H9 (cell line): ENCODE data around the gene TSPOAP1. TPM values are rescaled to one million over a fixed set of nuclear protein-coding genes. Genes with fewer than 3 reads are reported as not detected.

Source experiments
- DNase-seq: peaks from one replicate; pipeline ENCODE4 v3.0.0-alpha.2; 2017
- H2AFZ ChIP-seq: one replicate; pipeline ENCODE4 v1.6.1; 2013; ENCODE audit warnings: mild to moderate bottlenecking, low read length, control low read depth, moderate library complexity
- H2AK5ac ChIP-seq: 2 replicates; pipeline ENCODE4 v1.6.1; 2013; ENCODE audit warnings: low read length, control low read depth, mixed read lengths; ENCODE audit not compliant: insufficient read length
- H2BK120ac ChIP-seq: one replicate; pipeline ENCODE4 v1.6.1; 2013; ENCODE audit warnings: low read depth, mild to moderate bottlenecking, low read length, control low read depth, inconsistent platforms; ENCODE audit not compliant: poor library complexity, severe bottlenecking
- H2BK12ac ChIP-seq: 2 replicates; pipeline ENCODE4 v1.6.1; 2013; ENCODE audit warnings: low read length, control low read depth, mixed read lengths, low read depth; ENCODE audit not compliant: insufficient read length
- H2BK15ac ChIP-seq: 2 replicates; pipeline ENCODE4 v1.6.1; 2013; ENCODE audit warnings: low read depth, low read length, control low read depth
- H2BK20ac ChIP-seq: one replicate; pipeline ENCODE4 v1.6.1; 2013; ENCODE audit warnings: low read depth, mild to moderate bottlenecking, low read length, control low read depth, inconsistent platforms; ENCODE audit not compliant: poor library complexity, severe bottlenecking
- H2BK5ac ChIP-seq: 2 replicates; pipeline ENCODE4 v1.6.1; 2013; ENCODE audit warnings: low read length, control low read depth, mixed read lengths; ENCODE audit not compliant: insufficient read length
- H3K14ac ChIP-seq: 2 replicates; pipeline ENCODE4 v1.6.1; 2013; ENCODE audit warnings: low read length, control low read depth; ENCODE audit not compliant: insufficient read depth
- H3K18ac ChIP-seq: 2 replicates; pipeline ENCODE4 v1.6.1; 2013; ENCODE audit warnings: low read depth, mild to moderate bottlenecking, mixed read lengths, low read length, control low read depth; ENCODE audit not compliant: insufficient read length
- H3K23ac ChIP-seq: 2 replicates; pipeline ENCODE4 v1.6.1; 2013; ENCODE audit warnings: low read length, control low read depth, mixed read lengths, low read depth; ENCODE audit not compliant: insufficient read length
- H3K23me2 ChIP-seq: 2 replicates; pipeline ENCODE4 v1.6.1; 2013; ENCODE audit warnings: low read depth, mild to moderate bottlenecking, mixed read lengths, low read length, control low read depth; ENCODE audit not compliant: insufficient read length, poor library complexity, severe bottlenecking
- H3K27ac ChIP-seq: 2 replicates; pipeline ENCODE4 v1.5.1; 2013; ENCODE audit warnings: low read length, control low read depth, mixed read lengths, low read depth; ENCODE audit not compliant: insufficient read length
- H3K27me3 ChIP-seq: 2 replicates; pipeline ENCODE4 v1.6.1; 2013; ENCODE audit warnings: low read length, control low read depth, inconsistent platforms; ENCODE audit not compliant: insufficient read depth
- H3K4ac ChIP-seq: 2 replicates; pipeline ENCODE4 v1.6.1; 2013; ENCODE audit warnings: low read depth, mild to moderate bottlenecking, control low read depth, inconsistent platforms, low read length, moderate library complexity
- H3K4me1 ChIP-seq: 2 replicates; pipeline ENCODE4 v1.6.1; 2013; ENCODE audit warnings: low read length, control low read depth, inconsistent platforms; ENCODE audit not compliant: insufficient read depth
- H3K4me2 ChIP-seq: 2 replicates; pipeline ENCODE4 v1.6.1; 2013; ENCODE audit warnings: low read length, control low read depth, mixed read lengths; ENCODE audit not compliant: insufficient read length, insufficient read depth
- H3K56ac ChIP-seq: 2 replicates; pipeline ENCODE4 v1.6.1; 2013; ENCODE audit warnings: low read depth, mild to moderate bottlenecking, mixed read lengths, low read length, control low read depth; ENCODE audit not compliant: insufficient read length
- H3K79me1 ChIP-seq: 2 replicates; pipeline ENCODE4 v1.6.1; 2013; ENCODE audit warnings: low read depth, mild to moderate bottlenecking, moderate library complexity, low read length, control low read depth, inconsistent platforms; ENCODE audit not compliant: insufficient read depth, poor library complexity, severe bottlenecking
- H3K79me2 ChIP-seq: 2 replicates; pipeline ENCODE4 v1.6.1; 2013; ENCODE audit warnings: low read length, control low read depth, inconsistent platforms; ENCODE audit not compliant: insufficient read depth
- H3K9ac ChIP-seq: 2 replicates; pipeline ENCODE4 v1.6.1; 2013; ENCODE audit warnings: low read length, control low read depth, mixed read lengths; ENCODE audit not compliant: insufficient read length; ENCODE audit errors: extremely low read depth
- H3K9me3 ChIP-seq: one replicate; pipeline ENCODE4 v1.6.1; 2013; ENCODE audit warnings: low read depth, low read length, inconsistent platforms; ENCODE audit not compliant: control insufficient read depth
- H3T11ph ChIP-seq: one replicate; pipeline ENCODE4 v1.6.1; 2013; ENCODE audit warnings: mild to moderate bottlenecking, low read length, control low read depth, inconsistent platforms
- H4K20me1 ChIP-seq: one replicate; pipeline ENCODE4 v1.6.1; 2013; ENCODE audit not compliant: control insufficient read depth, insufficient read length, insufficient read depth
- H4K5ac ChIP-seq: 2 replicates; pipeline ENCODE4 v1.6.1; 2013; ENCODE audit warnings: low read depth, mild to moderate bottlenecking, mixed read lengths, low read length, control low read depth; ENCODE audit not compliant: insufficient read length
- H4K8ac ChIP-seq: replicated peaks from 2 replicates; pipeline ENCODE4 v1.6.1; 2013; ENCODE audit warnings: low read length, control low read depth, mixed read lengths, low read depth; ENCODE audit not compliant: insufficient read length
- H4K91ac ChIP-seq: 2 replicates; pipeline ENCODE4 v1.6.1; 2013; ENCODE audit warnings: low read depth, mild to moderate bottlenecking, moderate library complexity, mixed read lengths, low read length, control low read depth; ENCODE audit not compliant: insufficient read length
- H3K27ac Mint-ChIP-seq, 3 experiments: 2 replicates in 2 of 3; 3 replicates in 1 of 3; pipeline ENCODE4 v1.8.0; 2020 to 2021; ENCODE audit warnings: mixed read lengths in 3 of 3, mild to moderate bottlenecking in 1 of 3, moderate library complexity in 1 of 3
- H3K27me3 Mint-ChIP-seq: 2 replicates; pipeline ENCODE4 v1.8.0; 2021; ENCODE audit warnings: low read depth, mild to moderate bottlenecking, moderate library complexity, mixed read lengths
- H3K36me3 Mint-ChIP-seq, 3 experiments: 2 replicates in 2 of 3; 3 replicates in 1 of 3; pipeline ENCODE4 v1.8.0; 2020 to 2021; ENCODE audit warnings: low read depth in 3 of 3, mixed read lengths in 3 of 3; ENCODE audit not compliant: insufficient read depth in 1 of 3
- H3K4me1 Mint-ChIP-seq, 2 experiments: 2 replicates each; pipeline ENCODE4 v1.8.0; 2020; ENCODE audit warnings: mixed read lengths in 2 of 2
- H3K4me3 Mint-ChIP-seq, 2 experiments: 2 replicates in 1 of 2; 3 replicates in 1 of 2; pipeline ENCODE4 v1.8.0; 2020 to 2021; ENCODE audit warnings: mild to moderate bottlenecking in 2 of 2, mixed read lengths in 2 of 2, moderate library complexity in 1 of 2
- H3K9me3 Mint-ChIP-seq, 2 experiments: 2 replicates in 1 of 2; 3 replicates in 1 of 2; pipeline ENCODE4 v1.8.0; 2020; ENCODE audit warnings: mild to moderate bottlenecking in 2 of 2, mixed read lengths in 2 of 2, moderate library complexity in 1 of 2
- CTCF ChIP-seq: fragments of 200-600 bp; sonication (generic); conservative IDR thresholded peaks from 3 replicates; pipeline ENCODE4 v1.8.0; 2021; ENCODE audit warnings: antibody characterized with exemption, mild to moderate bottlenecking
- WGBS: extraction: QIAGEN DNeasy Blood & Tissue Kit; methylation state at CpG from one replicate; pipeline ENCODE4 v1.1.7; 2013; ENCODE audit warnings: missing lambda C conversion rate, low lambda C conversion rate, mixed read lengths; ENCODE audit not compliant: insufficient read length; ENCODE audit errors: extremely low coverage; 5-methylcytosine and 5-hydroxymethylcytosine counted together
- total RNA-seq: library from RNA; stranded (reverse); gene quantifications from 2 replicates; pipeline ENCODE4 v1.2.1, GENCODE V29; 2021

The TSPOAP1 gene
- total RNA-seq, 1 experiment from 2014 or later: 17.3 TPM

GRCh38 chr17:58304750-58305486 lies 23.7 kb downstream of the TSPOAP1 start:
- Histone ChIP-seq H3K9me3 (no peaks in the 10 kb centered on the region), H3K27ac (no peak overlapping the region), H3K14ac (peak overlapping the region; percentile 68), H4K5ac (no peak overlapping the region), H2BK15ac (no peak overlapping the region), H2BK12ac (peak overlapping the region; percentile 94), H2AK5ac (no peak overlapping the region), H2BK120ac (no peak overlapping the region), H2BK20ac (no peak overlapping the region), H4K8ac (no peak overlapping the region), H3K9ac (no peak overlapping the region), H3K56ac (no peak overlapping the region), H3K4ac (no peak overlapping the region), H3K79me2 (no peaks in the 10 kb centered on the region), H3K23me2 (no peaks in the 10 kb centered on the region), H3K18ac (peak overlapping the region; percentile 91), H3K23ac (no peak overlapping the region), H2BK5ac (no peak overlapping the region), H4K91ac (peak overlapping the region; percentile 60), H3K79me1 (no peaks in the 10 kb centered on the region), H3K27me3 (no peaks in the 10 kb centered on the region), H2AFZ (no peak overlapping the region), H3T11ph (no peak overlapping the region), H4K20me1 (no peaks in the 10 kb centered on the region), H3K4me1 (no peaks in the 10 kb centered on the region), H3K4me2 (no peak overlapping the region)
- no peaks in the 10 kb centered on the region for H3K36me3 Mint-ChIP-seq
- WGBS: no CpG with 5 or more reads among the region's 14 CpGs
- no peak overlapping the region for H3K27ac Mint-ChIP-seq
- H3K9me3 Mint-ChIP-seq: no peaks in the 10 kb centered on the region
- peaks cover 7% of the 10 kb centered on the region for H3K27me3 Mint-ChIP-seq
- no peak for DNase-seq
- no peak overlapping the region for H3K4me3 Mint-ChIP-seq
- peaks cover 5 to 36% of the 10 kb centered on the region in 2 experiments for H3K4me1 Mint-ChIP-seq
- no peak for TF ChIP-seq CTCF
